RKO (cell line): ENCODE results near the gene LPXN.

ENCODE experiments used
- DNase-seq: peaks from one replicate; pipeline ENCODE4 v3.0.0-alpha.2; 2016; ENCODE audit warnings: low spot score

Gene LPXN

GRCh38 chr11:58575377-58576020 is at the start of gene LPXN:
Gene LPXN (minus strand): TSS chr11:58575856. CDS start chr11:58575772, 84 bp downstream.
- DNase-seq, result no peak

- no peak for DNase-seq
Observed at GRCh38 chr11:58625086-58625485, 49.4 kb upstream of the LPXN start.

DNA sequence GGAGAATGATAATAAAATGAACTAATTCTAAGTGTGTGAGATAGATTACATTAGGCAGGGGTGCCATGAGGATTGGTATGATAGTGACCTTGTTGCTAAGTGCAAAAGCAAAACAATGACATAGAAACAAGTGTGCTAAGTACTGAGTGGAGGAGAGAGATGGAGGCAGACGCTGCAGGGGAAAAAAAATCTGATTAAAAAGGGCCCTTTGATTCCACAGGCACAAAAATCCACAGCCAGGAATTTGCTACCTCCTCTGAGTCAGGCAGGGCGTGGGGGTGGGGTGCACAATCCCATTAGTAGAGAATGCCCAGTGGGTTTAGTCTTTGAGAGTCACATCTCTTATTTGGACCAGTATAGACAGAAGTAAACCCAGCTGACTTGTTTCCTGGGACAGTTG is 46.7 kb upstream of the LPXN start, which contains the start of gene CNTF:
Gene CNTF (plus strand): TSS at position 322 of the 400 bp plus-strand sequence. CDS start 88 bp downstream, outside the sequence.
- DNase-seq, result no peak

DNA sequence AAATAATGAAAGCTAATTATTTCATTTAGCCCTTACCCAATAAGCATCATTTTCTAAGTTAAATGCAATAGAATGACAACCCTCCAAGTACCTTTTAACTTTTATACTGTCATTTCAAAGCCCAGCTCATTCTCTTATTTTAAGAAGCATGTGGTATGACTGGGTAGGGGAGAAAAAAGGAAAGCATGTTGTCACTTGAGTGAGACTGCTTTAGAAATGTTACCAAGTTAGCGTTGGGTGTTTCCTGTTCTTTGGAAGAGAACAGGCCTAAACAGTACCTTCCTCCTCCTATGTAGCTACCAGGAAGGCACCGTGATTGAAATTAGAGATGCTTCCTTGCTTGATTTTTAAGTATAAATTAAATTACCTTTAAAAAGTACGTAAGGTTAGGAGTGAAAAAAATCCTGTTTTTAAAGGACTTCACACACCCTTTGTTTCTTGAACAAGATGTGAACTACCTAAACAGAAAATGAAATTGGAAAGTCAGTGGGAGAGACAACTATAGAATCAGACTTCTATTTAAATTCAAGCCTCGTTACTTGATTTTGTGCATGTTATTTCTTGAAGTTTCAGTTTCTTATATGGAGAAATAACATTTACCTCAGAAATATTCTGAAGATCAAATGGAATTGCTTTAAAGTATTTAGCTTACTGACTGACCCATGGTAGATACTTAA is 46.1 kb upstream of the LPXN start:
- no peak for DNase-seq

GRCh38 chr11:58617976-58618557 is 42.4 kb upstream of the LPXN start:
- DNase-seq, result no peak

GRCh38 chr11:58616594-58616993 is 40.9 kb upstream of the LPXN start:
- DNase-seq, result peak; percentile 52

GRCh38 chr11:58615559-58615958 is 39.9 kb upstream of the LPXN start:
- no peak for DNase-seq

DNA sequence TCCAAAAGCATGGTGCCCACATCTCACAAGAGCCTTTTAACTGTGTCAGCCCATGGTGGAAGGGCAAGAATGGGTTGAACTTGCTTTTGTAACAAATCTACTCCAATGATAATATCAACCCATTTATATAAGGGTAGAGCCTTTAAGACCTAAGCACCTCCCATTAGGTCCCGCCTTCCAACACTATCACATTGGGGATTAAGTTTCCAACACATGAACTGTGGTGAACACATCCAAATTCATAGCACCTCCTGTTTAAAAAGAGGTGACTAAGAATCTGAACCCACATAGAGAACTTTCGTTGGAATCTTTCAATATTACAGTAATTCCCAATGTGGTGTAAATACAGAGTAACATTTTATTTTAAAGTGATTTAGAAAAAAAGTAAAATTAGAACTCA is 37.6 kb upstream of the LPXN start:
- no peak for DNase-seq

GRCh38 chr11:58609723-58610122 is 34.1 kb upstream of the LPXN start:
- DNase-seq, result no peak

GRCh38 chr11:58608331-58608730 is 32.7 kb upstream of the LPXN start:
- DNase-seq, result no peak

DNA sequence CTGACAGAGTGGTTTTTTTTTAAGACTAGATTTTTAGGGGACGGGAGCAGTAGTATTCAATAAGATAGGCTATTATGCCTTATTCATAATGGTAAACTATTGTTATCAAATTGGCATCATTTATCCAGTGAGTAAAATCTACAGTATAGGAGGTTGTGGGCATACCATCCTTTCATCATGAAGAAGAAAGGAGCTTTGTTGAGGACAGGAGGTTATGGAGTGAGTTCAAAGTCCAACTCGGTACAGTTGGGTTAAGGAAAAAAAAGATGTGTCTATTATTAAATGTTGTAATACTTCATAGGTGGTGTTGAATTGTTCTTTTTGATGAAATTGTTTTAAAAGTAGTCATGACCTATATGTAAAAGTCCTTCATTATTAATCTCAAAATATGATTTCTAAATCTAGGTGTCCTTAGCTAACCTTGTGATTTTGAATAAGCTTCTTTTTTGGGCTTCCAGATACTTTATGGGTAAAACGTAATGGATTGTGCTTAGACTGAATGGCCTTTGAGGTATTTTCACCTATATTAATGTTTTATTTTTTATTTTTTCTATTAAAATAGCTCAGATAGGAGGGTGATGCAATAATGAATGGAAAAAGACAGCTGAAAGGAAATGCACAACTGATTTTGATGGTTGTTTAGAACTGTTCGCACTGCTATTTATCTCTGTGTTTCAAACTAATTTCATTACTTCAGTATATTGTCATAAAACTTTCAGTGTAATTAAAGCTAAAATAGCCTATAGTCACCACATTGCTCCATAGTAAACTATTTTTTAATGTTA is 31.5 kb upstream of the LPXN start:
- DNase-seq, result no peak

- no peak for DNase-seq
Observed at GRCh38 chr11:58600510-58600909, 24.9 kb upstream of the LPXN start.

GRCh38 chr11:58597486-58598144 is 22.0 kb upstream of the LPXN start:
- DNase-seq, result no peak

DNA sequence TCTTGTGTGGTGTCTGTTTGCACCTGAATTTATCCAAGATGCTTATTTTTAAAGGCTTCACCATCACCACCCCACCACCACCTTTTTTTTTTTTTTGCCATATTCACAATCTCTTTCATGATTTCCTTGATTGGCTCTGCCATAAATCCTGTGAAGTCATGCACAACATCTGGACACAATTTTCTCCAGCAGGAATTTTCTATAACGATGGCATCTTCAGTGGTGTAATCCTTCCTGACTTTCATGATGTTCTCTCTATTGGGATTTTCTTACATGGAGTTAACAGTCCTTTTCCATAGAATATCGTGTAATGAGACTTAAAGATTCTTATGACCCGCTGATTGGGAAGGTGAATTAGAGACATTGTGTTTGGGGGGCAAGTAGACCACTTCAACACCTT is 21.0 kb upstream of the LPXN start:
- DNase-seq, result no peak

DNA sequence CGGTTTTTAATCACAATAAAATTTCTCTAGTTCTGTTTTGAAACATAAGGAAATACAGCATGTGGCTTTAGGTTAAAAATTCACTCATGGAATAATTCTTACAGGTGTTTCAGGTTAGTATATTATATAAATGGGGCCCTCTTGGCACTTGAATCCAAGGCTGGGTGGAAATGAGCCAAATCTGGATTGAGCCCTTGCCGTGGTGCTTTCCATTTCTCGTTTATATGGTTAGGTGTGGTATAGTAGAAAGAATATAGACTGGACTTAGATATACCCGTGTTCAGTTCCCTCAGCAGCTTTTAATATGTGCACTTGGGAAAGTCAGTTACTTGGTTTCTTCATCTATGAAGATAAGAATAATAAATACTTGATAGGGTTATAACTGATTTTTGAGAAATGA is 19.2 kb upstream of the LPXN start:
- DNase-seq, result no peak

- no peak for DNase-seq
Observed at GRCh38 chr11:58592760-58593472, 17.3 kb upstream of the LPXN start.

DNA sequence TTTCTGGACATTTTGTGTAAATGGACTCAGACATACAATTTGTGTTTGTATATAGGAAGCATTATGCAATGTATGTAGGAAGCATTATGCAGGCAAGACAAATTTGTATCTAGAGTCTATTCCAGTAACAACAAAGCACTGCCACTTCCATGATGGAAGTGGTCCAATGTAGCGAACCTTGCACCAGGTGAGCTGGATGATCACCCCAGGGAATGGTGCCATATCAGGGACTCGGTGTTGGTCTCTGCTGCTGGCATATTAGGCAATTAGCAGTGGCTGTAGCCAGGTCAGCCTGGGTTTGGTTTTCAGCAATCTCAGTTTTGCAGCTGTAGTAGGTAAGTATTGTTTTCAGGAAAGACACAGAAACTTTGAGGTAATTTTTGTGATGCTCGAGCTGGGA is 16.0 kb upstream of the LPXN start:
- no peak for DNase-seq

GRCh38 chr11:58586998-58587397 is 11.3 kb upstream of the LPXN start:
- no peak for DNase-seq

GRCh38 chr11:58582437-58582836 is 6.8 kb upstream of the LPXN start:
- no peak for DNase-seq

- peak; percentile 25 for DNase-seq
Observed at GRCh38 chr11:58580311-58580710, 4.7 kb upstream of the LPXN start.
